ENCODE measurements around the gene DDX56.

The DDX56 gene

GRCh38 chr7:44608916-44609648 lies 35.4 kb upstream of the DDX56 start:
- no peak for TF ChIP-seq CTCF (conservative IDR thresholded peaks at IDR 0.05; ENCODE audit: control insufficient read depth, insufficient read depth, low read depth, low read length)
- DNase-seq (ENCODE audit: low read depth), result peak; percentile 33
- no peak overlapping the region for H3K4me3 ChIP-seq (ENCODE audit: control insufficient read depth, low read depth, low read length)

GRCh38 chr7:44607141-44608068 lies 33.7 kb upstream of the DDX56 start:
- no peak for TF ChIP-seq CTCF (conservative IDR thresholded peaks at IDR 0.05; ENCODE audit: control insufficient read depth, insufficient read depth, low read depth, low read length)
- H3K4me3 ChIP-seq (ENCODE audit: control insufficient read depth, low read depth, low read length), result peak overlapping the region; percentile 91
- DNase-seq (ENCODE audit: low read depth), result no peak

- TF ChIP-seq CTCF (conservative IDR thresholded peaks at IDR 0.05; ENCODE audit: control insufficient read depth, insufficient read depth, low read depth, low read length), result no peak
- DNase-seq (ENCODE audit: low read depth), result peak; percentile 98
- H3K4me3 ChIP-seq (ENCODE audit: control insufficient read depth, low read depth, low read length), result peak within 1 kb of the TSS; percentile 91
Measured at GRCh38 chr7:44606341-44607140, 32.8 kb upstream of the DDX56 start, which contains the start of gene OGDH. TSS of gene OGDH (plus strand) at chr7:44606627. CDS start at chr7:44624344, 17,717 bp downstream.

- no peak for TF ChIP-seq CTCF (conservative IDR thresholded peaks at IDR 0.05; ENCODE audit: control insufficient read depth, insufficient read depth, low read depth, low read length)
- no peak for DNase-seq (ENCODE audit: low read depth)
- H3K4me3 ChIP-seq (ENCODE audit: control insufficient read depth, low read depth, low read length), result no peak overlapping the region
Measured at GRCh38 chr7:44604941-44605340, 31.2 kb upstream of the DDX56 start.

GRCh38 chr7:44603193-44603592 lies 29.5 kb upstream of the DDX56 start:
- no peak for TF ChIP-seq CTCF (conservative IDR thresholded peaks at IDR 0.05; ENCODE audit: control insufficient read depth, insufficient read depth, low read depth, low read length)
- DNase-seq (ENCODE audit: low read depth), result no peak
- H3K4me3 ChIP-seq (ENCODE audit: control insufficient read depth, low read depth, low read length), result no peak overlapping the region

- no peak overlapping the region for H3K4me3 ChIP-seq (ENCODE audit: control insufficient read depth, low read depth, low read length)
- no peak for DNase-seq (ENCODE audit: low read depth)
- TF ChIP-seq CTCF (conservative IDR thresholded peaks at IDR 0.05; ENCODE audit: control insufficient read depth, insufficient read depth, low read depth, low read length), result no peak
Measured at GRCh38 chr7:44602576-44602910, 28.8 kb upstream of the DDX56 start.

Measured in fibroblast of mammary gland (primary cell).